ENCODE measurements around the gene GPR179. TPM values are rescaled to one million over a fixed set of nuclear protein-coding genes. Genes with fewer than 3 reads are reported as not detected.
"Not testable (repeated sequence)": the region's sequence is repeated elsewhere in the genome, so short reads cannot be mapped to it uniquely, and the experiment has no call there.

GPR179 gene
- total RNA-seq, 1 donor from 2014 or later: not detected

DNA sequence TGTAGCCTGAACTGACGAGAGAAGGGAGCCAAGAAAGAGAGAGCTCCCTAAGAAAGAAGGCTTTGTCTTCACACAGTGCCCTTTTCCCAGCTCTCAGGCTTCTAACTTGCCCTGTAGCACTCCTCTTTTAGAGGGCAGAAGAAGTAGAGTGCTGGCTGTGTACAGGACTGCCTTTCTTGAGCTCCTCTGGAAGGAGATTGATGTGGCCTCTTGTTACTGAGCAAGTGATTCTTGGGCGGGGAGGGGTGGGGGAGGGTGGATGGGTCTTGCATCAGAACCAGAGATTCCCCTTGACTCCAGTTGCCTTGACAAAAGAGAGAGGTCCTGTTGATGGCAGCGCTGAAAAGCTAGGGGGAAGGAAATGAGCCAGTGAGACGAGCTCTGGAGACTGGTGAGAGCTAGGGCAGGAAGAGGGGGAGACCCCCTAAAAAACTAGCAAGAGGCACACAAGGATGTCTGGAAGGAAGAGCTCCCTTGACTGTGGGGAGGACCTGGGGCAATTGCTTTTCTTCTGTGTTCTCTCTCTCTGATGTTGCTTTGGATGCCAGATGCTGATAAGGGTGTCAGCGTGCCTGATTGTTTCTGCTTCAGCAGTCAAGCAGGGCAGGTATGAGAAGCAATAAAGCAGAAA lies 18.4 kb downstream of the GPR179 start:
- no peak for DNase-seq (ENCODE audit: extremely low read depth, low read depth, low spot score)

DNA sequence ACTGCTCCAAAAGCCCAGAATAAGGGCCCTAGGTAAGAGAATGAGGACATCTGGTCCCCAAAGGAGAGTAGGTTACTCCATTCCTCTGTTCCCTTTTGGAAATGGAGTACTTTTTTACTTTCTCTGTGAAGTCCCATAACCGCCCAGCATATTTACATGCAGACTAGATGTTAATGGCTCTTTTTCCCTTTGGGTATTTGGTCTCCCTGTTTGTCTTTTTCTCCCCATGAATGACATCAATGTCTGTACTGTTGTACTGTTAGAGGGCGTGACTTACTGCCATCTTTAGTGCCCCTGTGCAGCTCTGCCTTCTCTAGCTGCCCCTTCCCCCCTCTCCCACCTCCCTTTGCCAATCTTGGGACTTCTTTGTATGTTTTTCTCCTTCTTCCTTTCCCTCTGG lies 19.0 kb downstream of the GPR179 start:
- DNase-seq (ENCODE audit: extremely low read depth, low read depth, low spot score): no peak

DNA sequence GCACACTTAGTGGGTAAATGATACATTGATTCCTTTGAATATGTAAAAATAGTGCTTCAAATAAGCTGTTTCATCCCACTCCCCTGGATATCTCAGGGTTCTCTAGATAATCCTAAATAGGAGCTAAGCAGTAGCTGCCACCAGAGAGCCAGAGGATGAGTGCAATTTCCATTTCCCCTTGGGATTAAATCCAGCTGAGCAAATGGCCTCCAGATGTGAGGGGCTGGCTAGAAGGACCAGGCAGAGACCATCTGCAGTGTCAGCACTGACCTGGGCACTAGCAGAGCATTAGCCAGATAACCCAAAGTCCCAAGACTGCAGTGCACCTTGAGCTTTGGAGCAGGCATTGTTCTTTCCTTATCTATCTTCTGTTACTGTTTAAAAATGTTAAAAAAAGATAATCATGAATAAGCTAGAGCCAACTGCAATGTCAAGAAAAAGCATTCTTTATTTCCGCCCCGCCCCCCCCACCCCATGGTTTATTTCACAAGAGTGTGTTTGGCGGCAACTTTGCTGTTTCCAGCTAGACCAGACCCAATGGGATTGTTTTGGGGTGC lies 19.5 kb downstream of the GPR179 start:
- DNase-seq (ENCODE audit: extremely low read depth, low read depth, low spot score): no peak

DNA sequence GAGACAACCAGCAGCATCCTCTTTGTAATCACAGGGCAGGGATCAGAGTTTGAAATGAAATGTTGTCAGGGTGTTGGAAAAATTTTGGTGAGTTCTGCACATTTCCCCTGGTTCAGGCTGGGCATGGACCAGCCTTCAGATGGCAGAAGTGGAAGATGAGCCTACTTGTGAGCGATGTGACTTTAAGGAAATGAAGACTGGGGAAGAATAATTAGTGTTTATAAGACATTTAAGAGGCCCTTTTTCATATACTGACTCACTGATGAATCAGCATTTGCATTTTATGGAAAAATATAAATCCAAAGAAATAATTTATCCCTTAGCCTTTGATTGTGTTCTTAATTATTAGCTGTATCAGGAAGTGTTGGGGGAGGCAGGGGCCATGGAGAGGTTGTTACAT lies 20.9 kb downstream of the GPR179 start:
- no peak for DNase-seq (ENCODE audit: extremely low read depth, low read depth, low spot score)

DNA sequence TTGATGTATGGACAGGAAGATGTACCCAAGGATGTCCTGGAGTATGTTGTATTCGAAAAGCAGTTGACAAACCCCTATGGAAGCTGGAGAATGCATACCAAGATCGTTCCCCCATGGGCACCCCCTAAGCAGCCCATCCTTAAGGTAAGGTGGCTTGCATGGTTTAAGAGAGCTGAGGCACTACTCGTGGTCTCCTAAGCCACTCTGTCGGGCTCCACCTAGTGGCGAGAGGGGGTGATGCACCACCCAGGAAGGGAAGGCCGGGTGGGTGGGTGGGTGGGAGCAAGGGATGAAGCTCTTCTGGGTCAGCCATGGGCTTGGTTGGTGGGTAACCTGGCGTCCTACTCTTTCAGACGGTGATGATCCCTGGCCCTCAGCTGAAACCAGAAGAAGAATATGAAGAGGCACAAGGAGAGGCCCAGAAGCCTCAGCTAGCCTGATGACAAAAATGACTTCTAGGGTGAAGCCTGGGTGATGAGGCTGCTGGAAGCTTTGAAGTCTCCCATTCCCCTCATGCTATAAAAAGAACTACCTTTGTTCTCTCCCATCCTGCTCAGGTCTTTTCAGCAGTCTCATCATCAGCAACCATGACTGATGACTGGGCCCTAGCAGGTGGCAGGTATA lies 21.5 kb downstream of the GPR179 start:
- no peak for DNase-seq (ENCODE audit: extremely low read depth, low read depth, low spot score)

DNA sequence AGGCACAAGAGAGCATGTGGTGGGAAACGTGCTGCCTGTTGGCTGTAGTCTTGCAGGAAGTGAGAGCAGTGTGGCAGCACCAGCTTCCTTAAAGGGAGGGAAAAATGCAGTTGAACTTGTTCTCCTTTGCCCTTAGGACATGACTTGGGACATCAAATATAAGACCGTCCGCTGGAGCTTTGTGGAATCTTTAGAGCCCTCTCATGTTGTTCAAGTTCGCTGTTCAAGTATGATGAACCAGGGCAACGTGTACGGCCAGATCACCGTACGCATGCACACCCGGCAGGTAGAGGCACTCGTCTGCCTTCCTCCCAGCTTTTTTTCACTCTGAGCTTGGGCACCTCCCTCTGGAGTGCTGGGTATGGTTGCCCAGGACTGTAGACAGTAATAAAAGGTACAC lies 23.3 kb downstream of the GPR179 start:
- DNase-seq (ENCODE audit: extremely low read depth, low read depth, low spot score): no peak

DNA sequence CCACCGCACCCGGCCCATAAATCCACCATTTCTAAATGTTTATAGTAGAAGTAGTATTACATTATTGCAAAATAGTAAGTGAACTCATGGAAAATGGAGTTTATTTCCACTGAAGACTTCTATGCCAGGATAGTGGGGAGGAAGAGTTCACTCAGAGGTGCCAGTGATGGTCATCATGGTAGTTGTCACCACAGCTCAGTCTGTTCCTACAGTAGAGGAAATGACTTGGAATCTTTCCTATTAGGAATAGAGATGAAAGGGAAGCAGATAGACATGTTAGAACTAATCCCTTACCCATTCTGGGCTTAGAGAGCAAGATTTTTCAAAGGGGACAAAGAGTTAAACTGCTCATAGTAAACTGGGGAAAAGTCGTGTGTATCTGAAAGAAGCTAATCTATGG lies 26.7 kb downstream of the GPR179 start:
- DNase-seq (ENCODE audit: extremely low read depth, low read depth, low spot score): no peak

DNA sequence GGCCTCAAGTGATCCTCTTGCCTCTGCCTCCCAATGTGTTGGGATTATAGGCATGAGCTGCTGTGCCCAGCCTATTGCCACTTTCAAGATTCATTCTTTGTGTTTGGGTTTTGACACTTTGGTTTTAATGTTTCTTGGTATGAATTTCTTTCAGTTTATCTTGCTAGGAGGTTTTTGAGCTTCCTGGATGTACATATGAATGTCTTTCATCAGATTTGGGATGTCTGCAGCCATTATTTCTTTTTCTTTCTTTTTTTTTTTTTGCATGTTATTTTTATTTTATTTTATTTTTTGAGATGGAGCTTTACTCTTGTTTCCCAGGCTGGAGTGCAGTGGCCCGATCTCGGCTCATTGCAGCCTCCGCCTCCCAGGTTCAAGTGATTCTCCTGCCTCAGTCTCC lies 28.3 kb downstream of the GPR179 start:
- DNase-seq (ENCODE audit: extremely low read depth, low read depth, low spot score): no peak

DNA sequence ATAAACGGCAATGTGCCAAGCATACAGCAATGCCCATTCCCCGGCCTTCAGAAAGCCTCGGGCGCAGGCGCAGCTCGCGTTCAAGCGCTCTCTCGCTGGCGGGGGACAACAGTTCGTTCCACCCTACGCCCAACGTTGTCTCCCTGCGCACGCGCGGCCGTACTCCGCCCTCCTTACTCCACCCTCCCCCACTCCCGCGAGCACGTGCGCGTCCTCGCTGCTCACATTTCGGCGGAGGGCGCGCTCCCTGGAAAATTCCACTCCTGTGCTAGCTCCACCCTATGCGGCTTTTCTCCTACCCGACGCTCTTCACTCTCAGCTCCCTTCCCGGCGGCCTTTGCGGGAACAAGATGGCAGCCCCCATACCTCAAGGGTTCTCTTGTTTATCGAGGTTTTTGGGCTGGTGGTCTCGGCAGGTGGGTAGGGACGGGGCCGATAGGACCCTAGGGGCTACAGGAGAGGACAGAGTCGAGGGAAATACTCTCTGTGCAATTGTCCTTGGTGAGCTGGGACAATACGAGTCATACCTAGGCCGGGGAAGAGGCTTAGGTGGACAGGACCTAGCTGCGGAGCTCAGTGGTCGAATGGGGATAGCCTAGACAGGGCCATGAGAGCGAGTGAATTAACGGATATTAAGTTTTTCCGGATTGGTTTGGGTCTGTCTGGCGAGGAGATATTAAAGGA lies 46.8 kb downstream of the GPR179 start, which contains the start of gene MRPL45:
TSS of gene MRPL45 (plus strand) at position 335 of the 684 bp plus-strand sequence. CDS start at position 351, 16 bp downstream.
- DNase-seq (ENCODE audit: extremely low read depth, low read depth, low spot score): peak; percentile 47

DNA sequence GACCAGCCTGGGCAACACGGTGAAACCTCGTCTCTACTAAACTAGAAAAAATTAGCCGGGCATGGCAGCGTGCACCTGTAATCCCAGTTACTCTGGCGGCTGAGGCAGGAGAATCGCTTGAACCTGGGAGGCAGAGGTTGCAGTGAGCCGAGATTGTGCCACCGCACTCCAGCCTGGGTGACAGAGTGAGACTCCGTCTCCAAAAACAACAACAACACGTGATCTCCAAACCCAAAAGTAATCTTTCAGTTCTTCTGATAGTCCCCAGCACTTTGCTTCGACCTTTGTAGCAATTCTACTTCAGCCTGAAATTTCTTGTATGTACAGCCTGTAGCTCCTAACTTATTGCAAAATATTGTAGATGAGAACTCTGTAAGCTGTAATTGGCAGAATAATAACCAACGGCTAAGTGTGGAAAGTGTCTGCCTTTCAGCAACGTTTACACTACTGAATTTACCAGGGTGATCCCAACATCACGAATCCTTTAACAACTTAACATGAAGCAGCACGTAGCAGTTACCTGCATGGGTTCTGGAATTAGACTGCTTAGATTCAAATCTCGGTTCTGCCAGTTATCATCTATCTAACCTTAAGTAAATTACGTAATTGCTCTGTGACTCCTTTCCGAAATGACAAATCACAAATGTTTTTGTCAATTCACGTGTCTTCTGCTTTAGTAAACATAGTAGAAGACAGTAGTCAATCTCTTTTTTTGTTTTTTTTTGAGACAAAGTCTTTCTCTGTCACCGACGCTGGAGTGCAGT lies 48.0 kb downstream of the GPR179 start:
- DNase-seq (ENCODE audit: extremely low read depth, low read depth, low spot score): not testable (repeated sequence)

DNA sequence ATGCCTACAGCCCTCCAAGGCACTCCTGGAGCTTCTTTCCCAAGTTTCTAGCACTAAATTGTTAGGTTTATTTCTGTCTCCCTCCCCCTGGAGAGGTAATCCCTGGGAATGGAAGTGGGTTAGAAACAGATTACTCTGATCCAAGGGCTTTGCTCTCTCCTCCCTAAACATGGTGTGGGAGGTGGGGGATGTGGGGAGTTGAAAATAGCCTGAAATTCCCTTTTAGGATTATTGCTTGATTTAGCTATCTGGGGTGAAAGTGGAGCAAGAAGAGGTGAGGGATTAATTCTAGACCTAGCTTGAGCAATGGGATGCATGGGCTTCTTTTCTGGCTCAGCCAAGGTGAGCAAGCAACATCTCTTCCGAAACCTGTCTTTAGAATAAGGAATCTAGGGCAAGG lies 54.0 kb downstream of the GPR179 start:
- not testable (repeated sequence) for DNase-seq (ENCODE audit: extremely low read depth, low read depth, low spot score)

DNA sequence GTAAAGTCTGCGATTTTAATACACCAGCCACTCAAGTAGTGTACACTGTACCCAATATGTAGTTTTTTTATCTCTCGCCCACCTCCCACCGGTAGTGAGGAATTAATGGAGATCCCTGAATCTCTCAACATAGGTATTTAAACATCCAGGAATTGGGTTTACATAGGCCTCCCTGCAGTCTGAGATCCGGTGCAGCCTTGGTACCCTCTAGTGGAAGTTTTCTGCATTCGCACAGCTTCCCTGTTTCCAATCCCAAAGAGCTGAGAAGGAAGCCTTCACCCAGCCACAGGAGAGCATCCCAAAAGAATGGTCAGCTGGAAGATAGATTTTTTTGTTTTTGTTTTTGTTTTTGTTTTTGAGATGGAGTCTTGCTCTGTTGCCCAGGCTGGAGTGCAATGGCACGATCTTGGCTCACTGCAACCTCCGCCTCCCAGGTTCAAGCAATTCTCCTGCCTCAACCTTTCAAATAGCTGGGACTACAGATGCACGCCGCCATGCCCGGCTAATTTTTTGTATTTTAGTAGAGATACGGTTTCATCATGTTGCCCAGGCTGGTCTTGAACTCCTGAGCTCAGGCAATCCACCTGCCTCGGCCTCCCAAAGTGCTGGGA lies 55.4 kb downstream of the GPR179 start:
- DNase-seq (ENCODE audit: extremely low read depth, low read depth, low spot score): not testable (repeated sequence)

DNA sequence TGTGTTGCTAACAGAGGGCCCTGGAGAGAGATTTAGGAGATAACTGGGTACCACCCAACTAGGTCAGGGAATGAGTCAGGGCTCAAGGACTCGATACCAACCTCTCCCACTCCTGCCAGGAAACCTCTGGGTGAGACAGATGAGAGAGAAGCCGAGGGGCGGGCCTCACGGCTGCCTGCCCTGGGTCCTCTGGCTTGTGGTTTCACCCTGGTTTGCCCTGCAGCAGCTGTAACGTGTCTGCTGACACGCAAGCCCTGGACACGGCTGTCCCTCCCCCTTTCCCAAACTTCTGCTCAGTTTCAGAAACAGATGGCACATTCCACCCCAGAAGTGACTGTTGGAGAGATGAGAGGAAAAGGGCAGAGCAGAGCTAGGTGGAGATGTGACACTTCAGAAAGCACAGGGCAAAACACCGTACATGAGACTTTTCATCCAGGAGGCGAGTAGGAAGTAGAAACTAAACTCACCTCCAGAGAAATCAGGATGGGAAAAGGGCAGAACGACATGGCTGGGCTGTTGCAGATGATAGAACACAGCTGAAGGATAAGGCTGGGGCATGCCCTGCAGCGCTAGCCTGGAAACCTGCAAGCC lies 57.2 kb downstream of the GPR179 start:
- not testable (repeated sequence) for DNase-seq (ENCODE audit: extremely low read depth, low read depth, low spot score)

DNA sequence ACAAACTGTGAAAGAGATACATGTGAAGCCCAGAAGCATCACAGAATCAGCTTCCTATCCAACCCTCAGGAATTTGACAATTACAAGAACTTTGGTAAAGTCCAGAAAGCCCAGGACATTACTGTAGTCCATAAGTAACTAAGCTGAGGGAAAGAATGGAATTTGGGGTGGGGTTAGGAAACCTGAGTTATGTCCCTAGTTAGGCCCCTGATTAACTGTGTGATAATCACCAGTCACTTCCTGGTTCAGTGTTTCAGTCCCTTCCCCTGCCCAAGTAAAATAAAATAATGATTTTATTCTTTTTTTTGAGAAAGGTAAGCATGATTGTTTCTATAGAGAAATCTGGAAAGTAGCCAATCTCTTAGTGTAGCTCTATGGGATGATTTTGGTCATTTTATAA lies 57.8 kb downstream of the GPR179 start:
- not testable (repeated sequence) for DNase-seq (ENCODE audit: extremely low read depth, low read depth, low spot score)

Other genes starting within 250 kb of the GPR179 start
- not detected in 2 replicates for gene TBC1D3E, start 216.0 kb downstream of the GPR179 start, total RNA-seq
- gene TBC1D3, start 151.4 kb downstream of the GPR179 start, total RNA-seq: not detected in 2 replicates
- gene MRPL45, start 46.8 kb downstream of the GPR179 start, total RNA-seq: 24.4 and 45.0 TPM in 2 replicates
- gene SOCS7, start 7.9 kb upstream of the GPR179 start, total RNA-seq: 4.7 and 13.2 TPM in 2 replicates
- 83.4 and 145 TPM in 2 replicates for gene ARHGAP23, start 84.5 kb upstream of the GPR179 start, total RNA-seq